Activated CD8-positive, alpha-beta memory T cell treated with anti-CD3 and anti-CD28 coated beads, Interleukin-2, amount 50 U/mL, for 48 hours (primary cell): Measurements from ENCODE around the gene SLK.
A peak's percentile ranks its signal among the peaks of the same experiment; 100 is the strongest.

Experiments
- DNase-seq: peaks from one replicate; pipeline ENCODE4 v3.0.0-alpha.2; 2020

The SLK gene

DNA sequence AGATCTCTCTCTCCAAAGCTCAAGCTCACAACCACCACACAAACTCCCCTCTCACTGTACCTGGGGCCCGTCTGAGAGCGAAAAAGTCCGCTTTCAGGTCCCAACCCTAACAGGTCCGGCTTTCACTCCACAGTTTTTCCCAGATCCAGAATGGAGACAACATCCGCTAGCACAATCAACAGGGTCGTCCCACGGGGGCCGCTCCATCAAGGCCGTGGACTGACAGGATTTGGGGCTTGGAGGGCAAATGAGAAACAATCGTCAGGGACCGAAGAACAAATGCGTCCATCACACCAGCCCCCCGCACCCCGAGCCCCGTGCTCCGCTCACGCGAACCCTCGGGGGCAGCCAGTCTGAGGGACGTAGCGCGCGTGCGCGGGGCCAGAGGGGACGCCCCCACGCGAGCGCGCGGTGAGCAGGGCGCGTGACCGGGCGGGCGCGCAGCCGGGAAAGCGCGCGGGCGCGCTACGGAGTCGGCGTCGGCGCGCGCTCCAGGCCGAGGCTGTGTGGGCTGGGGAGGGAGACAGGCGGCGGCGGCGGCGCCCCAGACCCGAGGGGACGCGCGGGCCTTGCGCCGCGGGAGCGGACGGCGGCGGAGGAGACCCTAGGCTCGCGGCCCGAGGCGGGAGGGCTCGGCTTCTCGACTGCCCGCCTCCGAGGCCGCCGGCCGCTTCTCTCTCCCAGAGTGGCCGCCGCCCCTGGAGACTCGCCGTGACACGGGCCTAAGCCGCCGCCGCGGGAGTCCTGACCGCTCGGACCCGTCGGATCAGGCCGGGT lies at the start of gene SLK:
Gene SLK, plus strand, starts transcription at position 470 of the 777 bp plus-strand sequence. CDS start 606 bp downstream, outside the sequence.
- peak; percentile 93 for DNase-seq

- DNase-seq = no peak
Measured at GRCh38 chr10:103917302-103918052, 49.5 kb upstream of the SLK start.

DNA sequence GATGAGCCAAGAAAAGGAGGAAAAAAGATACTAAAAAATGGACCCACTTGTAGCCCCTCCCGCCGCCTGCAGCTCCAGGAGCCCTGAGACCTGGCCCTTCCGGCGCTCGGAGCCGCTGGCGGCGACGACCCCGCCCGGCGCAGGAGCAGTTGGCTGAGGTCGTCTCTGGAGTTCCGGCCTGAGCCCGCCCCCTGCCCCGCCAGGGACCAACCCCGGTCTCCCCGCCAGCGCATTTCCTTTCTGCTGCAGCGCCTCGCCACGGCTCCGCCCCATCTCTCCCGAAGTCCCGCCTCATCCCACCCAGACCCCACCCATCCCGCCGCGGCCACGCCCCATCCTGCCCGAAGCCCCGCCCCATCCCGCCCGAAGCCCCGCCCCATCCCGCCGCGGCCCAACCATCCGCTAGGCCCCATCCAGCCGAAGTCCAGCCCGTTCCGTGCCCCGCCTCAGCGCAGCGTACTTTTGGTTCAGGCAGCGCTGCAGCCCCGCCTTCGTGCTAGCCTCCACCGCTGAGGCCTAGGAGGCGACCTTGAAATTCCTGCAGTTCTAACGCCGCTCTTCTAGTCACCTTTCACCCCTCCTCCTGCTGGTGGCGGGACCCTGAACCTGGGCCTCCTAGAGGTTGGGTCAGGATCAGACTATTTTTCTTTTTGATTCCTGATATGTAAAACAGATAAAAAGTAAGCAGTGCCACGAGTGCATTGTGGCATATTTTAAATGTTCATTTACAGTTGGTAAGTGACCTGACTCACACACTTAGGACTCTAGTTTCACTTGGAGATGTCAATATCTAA lies 48.7 kb upstream of the SLK start, which contains the start of gene STN1:
Gene STN1, minus strand, starts transcription at position 132 of the 794 bp plus-strand sequence. CDS start 590 bp downstream, outside the sequence.
- peak; percentile 96 for DNase-seq

GRCh38 chr10:103919648-103920025 lies 47.3 kb upstream of the SLK start:
- no peak for DNase-seq

- no peak for DNase-seq
Measured at GRCh38 chr10:103921248-103921647, 45.7 kb upstream of the SLK start.

DNA sequence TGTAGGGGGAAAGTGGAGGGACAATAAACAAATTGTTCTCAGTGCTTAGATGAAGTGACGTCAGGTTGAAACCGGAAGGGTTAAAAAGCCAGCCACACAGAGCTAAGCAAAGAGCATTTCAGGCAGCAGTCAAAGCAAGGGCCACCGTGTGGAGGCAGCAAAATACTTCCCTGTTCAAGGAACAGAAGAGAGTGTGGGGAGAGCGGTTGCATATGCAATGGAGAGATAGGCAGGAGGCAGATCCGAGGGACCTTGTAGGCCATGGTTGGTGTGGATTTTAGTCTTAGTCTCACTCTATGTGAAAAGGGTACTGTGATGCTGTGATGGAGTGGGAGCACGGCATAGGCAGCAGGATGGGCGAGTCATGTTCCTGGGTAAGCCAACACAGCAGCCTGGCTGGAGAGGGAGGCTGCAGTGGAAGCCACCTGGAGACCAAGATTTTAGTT lies 45.2 kb upstream of the SLK start:
- no peak for DNase-seq

DNA sequence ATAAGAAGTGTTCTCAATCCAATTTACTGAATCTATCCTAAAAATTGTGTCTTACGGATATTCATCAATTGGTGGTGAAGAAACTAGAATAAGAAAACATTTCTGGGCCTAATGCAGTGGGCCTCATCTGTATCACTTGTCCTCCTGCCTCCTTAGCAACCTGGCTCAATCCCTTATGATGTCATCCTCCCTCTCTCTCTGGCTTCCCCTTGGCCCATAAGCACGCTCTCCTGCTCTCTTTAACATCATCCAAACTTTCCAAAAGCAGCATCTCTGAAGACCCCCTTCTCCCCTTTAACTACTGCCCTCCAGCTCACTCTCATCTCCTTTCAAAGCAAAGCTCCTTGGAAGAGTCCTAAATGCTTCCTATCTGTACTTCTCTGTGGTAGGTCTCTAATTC lies 44.3 kb upstream of the SLK start:
- no peak for DNase-seq

- DNase-seq = no peak
Measured at GRCh38 chr10:103923502-103923901, 43.4 kb upstream of the SLK start.

GRCh38 chr10:103925591-103925990 lies 41.3 kb upstream of the SLK start:
- no peak for DNase-seq

DNA sequence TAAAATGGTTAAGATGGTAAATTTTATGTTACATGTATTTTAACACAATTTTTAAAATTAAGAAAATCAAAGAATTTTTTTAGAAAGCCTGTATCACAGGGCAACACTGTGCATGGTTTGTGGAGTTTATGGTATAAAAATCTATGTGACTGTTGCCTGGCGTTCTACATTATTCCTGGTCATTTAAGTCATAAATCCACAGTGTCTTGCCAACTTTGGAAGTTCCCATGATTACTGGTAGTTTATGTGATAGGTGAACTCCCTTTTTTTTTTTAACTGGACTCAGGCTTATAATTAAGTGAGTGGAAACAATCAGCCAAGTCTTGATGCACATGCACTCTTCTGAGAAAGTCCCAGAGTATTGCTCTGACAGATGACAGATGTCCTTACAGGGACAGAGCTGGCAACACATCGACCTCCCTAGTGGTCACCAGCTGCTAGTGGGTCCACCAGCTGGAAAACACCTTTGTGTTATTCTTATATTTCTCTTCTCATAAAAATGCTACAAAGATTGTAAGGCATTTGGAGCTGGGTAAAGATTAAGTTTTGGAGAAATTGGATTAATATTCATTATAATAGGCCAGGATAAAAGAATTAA lies 40.1 kb upstream of the SLK start:
- DNase-seq = no peak

GRCh38 chr10:103928784-103929183 lies 38.2 kb upstream of the SLK start:
- no peak for DNase-seq

GRCh38 chr10:103929381-103929921 lies 37.5 kb upstream of the SLK start:
- no peak for DNase-seq

DNA sequence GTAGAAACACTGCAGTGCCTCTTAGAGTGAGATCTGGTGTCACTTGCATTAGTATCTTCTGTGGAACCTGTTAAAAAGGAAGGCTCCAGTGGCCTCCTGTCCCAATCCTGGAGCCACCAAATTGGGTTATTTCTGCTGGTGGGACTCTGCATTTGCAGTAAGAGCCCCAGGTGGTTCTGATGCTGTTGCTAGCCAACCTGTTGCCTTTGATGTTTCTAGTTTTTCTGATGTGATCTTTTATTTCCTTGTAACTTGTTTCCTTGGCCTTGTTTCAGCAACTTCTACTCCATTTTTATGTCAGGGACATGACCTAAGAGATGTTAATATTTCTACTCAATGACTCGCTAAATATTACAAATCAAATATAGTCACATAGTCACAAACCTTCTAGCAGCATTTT lies 36.5 kb upstream of the SLK start:
- DNase-seq = no peak

GRCh38 chr10:103930881-103931280 lies 36.1 kb upstream of the SLK start:
- DNase-seq = no peak

DNA sequence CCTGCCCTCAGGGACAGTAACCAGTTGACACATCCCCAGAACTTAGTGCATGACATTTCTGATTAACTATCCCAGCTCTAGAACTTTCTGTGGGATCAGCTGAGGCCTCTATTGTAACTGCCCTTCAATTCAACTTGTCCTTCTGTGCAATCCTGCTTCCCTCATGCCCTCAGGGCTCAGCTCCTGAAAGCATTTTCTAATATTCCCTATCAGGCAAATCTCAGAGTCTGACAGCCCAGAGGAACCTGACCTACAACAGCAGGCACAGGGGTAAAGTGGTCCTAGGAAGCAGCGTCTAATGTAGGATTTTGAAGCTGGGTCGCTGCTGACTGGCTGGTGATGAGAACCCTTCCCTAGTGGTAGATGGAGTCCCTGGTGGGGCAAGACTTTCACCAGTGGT lies 35.3 kb upstream of the SLK start:
- DNase-seq = no peak

- DNase-seq = no peak
Measured at GRCh38 chr10:103932271-103932670, 34.7 kb upstream of the SLK start.

- DNase-seq = no peak
Measured at GRCh38 chr10:103932971-103933370, 34.0 kb upstream of the SLK start.

DNA sequence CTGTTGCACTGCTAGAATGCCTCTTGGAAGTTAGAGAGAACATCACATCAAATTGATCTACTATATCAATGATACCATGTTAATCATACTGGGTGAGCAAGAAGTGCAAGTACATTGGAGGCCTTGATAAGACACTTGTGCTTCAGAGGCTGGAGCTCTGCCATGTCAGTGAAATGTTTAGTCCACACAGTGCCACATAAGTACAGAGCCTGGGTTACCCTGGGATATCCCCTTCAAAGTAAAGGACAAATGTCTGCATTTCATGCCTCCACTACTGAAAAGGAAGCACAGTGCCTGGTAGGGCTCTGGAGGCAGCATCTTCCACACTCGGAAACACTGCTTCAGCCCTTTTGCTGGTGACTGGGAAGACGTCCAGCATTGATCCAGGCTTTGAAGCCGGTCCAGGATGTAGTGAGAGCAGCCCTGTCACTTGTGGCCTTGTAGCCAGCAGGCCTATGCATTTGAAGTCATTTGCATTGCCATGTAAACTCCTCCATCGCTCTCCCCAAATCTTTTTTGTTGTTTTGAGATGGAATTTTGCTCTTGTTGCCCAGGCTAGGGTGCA lies 33.3 kb upstream of the SLK start:
- DNase-seq = no peak

DNA sequence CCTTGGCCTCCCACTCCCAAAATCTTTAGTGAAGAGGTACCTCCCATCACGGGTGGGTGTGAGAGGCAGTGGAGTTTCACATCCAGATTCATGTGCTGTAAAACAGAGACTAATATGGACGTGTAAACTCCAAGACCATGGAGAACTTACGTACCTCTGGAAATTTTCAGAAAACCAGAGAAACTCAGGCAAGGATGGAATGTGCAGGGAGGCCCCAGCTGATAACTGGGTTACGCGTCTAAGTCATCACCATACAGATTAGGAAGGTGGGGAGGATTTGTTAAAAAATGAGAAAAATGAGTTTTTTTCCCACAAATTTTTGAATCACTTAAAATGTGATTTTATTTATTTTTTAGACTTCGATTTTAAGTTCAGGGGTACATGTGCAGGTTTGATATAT lies 32.6 kb upstream of the SLK start:
- DNase-seq = no peak

- no peak for DNase-seq
Measured at GRCh38 chr10:103936022-103936421, 30.9 kb upstream of the SLK start.

GRCh38 chr10:103939522-103939921 lies 27.4 kb upstream of the SLK start:
- DNase-seq = no peak

DNA sequence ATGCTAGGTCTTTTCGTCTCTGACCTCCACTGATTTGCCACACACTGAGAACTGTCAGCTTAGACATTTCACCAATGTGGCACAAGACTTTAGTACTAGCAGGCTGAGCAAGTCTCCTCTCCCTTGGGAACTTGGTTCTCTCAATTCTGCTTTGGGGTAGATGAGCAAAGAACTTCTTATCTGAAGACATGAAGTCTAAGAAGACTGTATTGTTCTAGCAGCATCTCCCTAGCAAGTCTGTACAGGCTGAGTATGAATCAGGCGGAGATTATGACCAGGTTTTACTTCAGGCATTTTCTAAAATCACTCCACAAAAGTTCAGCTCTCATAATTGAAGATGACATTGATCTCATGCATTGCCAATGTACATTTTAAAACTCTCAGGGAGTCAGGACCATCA lies 25.1 kb upstream of the SLK start:
- no peak for DNase-seq
